NCI-H345 treated with DMSO at 0.1 percent for 48 hours (cell line): ENCODE data around the gene BTBD8.

ENCODE experiments used
- DNase-seq: peaks from one replicate; lab custom pipeline; 2025; ENCODE audit not compliant: unreplicated experiment; lab: John Stamatoyannopoulos, UW

The BTBD8 gene

DNA sequence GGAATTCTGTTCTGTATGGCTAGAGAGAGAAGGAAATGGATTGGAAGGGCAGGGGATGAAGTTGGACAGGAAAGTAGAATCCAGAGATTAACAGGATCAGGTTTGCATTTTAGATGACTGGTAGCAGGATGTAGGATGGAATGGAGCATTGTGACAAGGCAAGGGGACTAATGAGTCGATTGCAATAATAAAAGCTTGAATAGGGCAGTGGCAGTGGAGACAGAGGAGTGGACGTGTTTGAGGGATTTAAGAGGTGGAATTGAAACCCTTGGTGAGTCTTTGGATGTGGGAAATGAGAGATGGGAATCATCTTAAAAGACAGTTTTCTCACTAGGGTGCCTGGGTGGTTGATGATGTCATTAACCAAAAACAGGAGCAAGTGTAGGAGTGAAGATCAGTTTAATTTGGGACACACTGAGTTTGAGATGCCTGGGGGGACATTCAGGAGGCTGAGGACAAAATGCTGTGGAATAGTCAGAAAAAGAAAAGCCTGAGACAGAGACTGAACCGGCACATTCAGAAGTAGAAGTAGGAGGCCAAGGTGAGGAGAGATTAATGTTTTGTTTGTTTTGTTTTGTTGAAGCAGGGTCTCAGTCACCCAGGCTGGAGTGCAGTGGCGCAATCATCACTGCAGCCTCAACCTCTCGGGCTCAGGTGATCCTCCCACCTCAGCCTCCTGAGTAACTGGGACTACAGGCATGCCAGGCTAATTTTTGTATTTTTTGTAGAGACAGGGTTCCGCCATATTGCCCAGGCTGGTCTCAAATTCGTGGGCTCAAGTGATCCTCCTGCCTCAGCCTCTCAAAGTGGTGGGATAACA, 108.5 kb downstream of the BTBD8 start:
- DNase-seq = no peak

DNA sequence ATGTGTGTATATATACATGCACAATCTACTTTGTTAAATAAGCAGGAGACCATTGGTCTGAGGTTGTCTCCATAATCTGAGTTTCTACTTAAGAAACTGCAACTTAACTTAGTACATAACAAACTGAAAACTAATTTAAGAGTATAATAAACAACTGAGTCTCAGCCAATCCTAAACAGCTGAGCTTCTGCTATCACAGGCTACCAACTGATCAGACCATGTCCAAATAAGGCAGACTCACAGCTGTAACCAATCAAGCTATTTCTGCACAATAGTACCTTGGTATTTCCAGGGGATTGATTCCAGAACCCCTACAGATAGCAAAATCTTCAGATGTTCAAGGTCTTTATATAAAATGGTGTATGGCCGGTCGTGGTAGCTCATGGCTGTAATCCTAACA, 111.6 kb downstream of the BTBD8 start:
- DNase-seq = no peak

DNA sequence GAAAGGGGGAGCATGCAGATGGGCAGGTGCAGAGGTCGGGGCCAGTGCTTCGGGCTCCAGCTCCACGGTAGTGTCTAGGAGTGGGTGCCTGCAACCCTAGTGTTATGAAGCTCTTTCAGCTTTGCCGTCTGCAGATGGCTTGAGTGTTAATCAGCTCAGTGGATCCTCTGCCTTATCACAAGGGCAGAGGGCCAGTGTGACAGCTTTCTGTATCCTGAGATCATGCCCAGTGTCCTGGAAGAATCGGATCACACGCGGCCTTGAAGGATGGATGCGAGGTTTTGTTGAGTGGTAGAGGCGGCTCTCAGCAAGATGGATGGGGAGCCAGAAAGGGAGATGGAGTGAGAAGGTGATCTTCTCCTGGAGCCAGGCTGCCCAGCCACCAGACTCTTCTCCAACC, 112.1 kb downstream of the BTBD8 start:
- DNase-seq = no peak

DNA sequence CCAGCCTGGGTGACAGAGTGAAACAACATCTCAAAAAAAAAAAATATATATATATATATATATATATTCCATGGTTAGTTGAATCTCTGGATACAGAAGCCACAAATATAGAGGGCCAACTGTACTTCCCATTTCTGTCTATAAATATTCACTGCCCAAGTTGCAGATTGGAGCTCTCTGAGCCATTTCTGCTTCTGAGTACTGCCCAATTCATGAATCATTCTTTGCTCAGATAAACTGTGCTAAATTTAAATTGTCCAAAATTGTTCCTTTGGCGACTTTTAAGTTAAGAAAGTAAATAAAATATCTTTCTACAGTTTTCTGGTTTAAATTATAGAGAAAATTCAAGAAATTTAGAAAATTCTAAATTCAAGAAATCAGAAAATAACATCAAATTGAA, 114.4 kb downstream of the BTBD8 start:
- no peak for DNase-seq

DNA sequence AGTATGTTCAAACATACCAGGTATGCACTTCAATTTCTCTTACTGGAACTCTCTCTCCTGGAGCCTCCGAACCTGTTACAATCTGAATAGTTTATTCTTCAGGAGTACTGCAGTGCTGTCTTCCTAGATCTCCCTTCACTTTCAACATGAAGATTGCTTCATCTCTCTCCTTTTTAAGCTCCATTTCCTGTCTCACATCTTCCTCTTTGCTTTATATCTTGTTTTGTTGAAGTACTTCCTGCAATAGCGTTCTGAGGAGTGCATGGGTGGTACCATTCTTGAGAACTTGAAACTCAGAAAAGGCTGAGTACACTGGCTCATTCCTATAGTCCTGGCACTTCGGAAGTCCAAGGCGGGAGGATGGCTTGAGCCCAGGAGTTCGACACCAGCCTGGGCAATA, 121.8 kb downstream of the BTBD8 start:
- no peak for DNase-seq

DNA sequence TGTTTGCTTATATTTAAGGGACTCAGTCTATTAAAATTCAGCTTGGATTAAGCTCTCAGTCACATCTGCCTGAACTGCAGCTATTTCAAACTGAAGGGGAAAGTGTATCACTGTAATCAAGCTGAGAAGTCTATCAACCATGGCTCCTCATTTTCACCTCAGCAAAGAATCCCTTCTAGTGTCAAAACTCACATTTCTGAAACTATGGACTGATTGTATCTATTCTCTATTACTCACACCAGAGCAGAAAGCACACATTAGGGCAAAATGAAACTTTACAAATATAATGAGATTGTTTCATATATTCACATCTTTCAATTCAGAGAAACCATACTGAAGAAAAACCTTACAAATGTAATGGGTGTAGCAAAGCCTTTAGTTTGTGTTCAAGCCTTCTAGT, 123.0 kb downstream of the BTBD8 start:
- no peak for DNase-seq

DNA sequence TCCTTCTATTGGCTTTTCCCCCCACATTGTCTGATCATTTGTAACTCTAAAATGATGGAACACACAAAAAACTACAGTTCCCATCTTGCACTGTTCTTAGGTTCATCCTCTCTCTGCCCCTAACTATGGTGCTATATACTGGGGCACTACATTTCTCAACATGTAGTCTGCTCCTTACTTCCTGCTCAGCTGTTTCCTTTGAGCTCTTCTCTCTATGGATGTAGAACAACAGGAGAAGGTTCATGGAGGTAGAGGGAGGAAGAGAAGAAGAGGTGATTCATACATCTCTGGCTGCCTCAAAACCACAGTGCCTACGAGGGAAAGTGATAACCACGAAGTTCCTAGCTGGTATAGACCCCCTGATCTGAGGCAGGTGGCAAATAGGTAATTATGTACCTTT, 130.6 kb downstream of the BTBD8 start:
- DNase-seq = no peak

DNA sequence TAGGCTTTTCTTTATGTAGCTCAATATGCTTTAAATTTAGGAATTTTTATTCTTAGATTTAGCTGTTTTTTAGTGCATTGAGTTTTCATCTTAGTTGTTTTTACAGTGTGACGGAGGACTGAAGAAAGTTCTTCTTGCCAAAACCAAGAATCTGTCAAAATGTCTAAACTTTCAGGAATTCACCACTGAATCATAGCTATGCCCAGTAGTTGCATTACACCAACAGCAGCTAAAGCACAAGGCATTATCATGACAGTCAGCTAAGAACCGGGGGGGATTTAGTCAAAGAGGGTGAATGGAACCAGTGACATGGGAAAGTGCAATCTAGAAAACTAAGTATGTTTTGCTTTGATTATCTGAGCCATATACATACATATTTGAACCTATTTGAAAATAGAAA, 131.0 kb downstream of the BTBD8 start:
- no peak for DNase-seq

DNA sequence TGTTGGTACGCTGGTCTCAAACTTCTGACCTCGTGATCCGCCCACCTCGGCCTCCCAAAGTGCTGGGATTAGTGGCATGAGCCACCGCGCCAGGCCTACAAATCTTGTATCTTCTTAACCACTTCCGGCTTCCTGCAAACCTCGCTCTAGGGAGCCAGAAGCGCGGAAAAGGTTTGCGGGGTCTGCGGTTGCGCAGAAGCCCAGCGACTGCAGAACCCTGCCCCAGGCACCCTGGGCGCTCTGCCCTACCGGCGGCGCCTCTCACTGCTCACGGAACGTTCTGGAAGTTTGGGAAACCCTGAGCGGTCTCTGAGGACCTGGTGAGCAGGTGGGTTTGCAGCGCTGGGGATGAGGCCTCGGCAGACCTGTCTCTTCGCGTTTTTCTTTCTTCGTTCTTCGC, 137.6 kb downstream of the BTBD8 start, which contains the start of gene C1orf146:
Gene C1orf146, plus strand, starts transcription at position 195 of the 400 bp plus-strand sequence. CDS start 13,506 bp downstream, outside the sequence.
- DNase-seq = no peak

DNA sequence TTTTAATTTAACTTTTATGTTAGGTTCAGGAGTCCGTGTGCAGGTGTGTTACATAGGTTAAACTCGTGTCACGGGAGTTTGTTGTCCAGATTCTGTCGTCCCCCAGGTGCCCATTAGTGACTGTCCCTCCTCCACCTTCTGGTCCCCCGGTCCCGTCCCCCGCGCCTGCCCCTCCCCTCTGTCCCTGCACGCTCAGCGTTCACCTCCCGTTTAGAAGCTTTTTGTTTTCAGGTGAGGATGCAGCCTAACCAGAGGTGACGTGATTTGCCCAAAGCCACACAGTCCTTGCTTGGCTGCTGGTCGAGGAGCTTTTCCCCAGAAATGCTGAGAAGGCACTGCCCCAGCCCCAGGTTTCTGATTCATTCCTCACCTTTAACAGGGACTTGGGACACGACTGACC, 138.4 kb downstream of the BTBD8 start:
- no peak for DNase-seq

DNA sequence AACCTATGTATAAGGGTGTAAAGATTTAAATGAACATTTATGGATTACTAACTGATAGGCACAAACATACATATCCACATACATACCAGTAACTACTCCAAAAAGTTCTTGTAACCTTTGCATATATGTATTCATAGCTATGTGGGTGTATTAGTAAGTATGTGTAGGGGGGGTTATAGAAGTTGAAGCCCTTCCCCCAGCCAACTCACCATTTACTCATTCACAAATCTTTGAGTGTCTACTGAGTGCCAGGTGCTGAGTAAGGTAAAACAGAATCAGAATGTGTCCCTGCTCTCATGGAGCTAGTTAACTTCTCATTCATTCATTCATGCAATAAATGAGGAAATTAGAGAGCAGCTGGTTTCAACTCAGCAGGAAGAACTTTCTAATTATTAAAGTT, 138.9 kb downstream of the BTBD8 start:
- DNase-seq = no peak

DNA sequence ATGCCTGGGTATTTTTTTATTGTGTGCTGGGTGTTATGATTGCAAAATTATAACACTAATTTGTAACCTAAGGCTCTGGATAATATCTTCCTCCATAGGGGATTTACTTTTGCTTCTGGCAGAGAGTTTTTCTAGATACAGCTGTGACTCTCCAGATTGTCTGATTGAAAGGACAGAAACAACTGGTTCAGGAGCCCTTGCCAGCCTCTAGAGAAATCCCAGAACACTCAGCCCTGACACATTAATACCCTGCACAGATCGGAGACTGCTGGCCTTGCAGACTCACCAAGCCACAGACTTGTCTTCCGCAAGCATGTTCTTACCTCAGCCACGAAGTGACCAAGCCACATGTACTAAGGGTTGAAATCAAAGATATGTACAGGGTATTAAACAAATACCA, 148.3 kb downstream of the BTBD8 start:
- no peak for DNase-seq

DNA sequence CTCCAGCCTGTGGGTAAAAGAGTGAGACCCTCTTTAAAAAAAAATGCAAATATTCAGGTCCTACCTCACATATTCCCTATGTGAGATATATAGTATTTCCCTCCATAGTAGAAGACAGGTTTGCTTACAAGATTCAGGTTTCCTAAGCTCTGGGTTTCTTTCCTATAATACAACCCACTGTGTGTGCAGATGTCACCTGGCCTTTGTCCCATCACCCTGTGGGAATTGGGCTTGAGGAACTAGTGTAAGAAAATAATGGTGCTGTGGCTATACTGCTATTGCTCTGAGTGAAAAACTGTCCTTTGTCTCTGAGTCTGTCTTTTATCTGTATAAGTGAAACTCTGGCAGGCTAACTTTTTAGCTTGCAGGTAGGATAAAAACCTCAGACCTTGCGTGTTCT, 150.6 kb downstream of the BTBD8 start:
- DNase-seq = no peak
